Activated CD4-positive, alpha-beta T cell treated with anti-CD3 and anti-CD28 coated beads, Interleukin-2, Interleukin-4, amounts not matched to agents 100 ng/mL and 50 ng/mL, durations not matched to agents 16 hours and 8 hours (primary cell): ENCODE measurements around the gene OR2V2.
"Not testable (repeated sequence)": the region's sequence is repeated elsewhere in the genome, so short reads cannot be mapped to it uniquely, and the experiment has no call there.

Experiments
- DNase-seq: peaks from one replicate; pipeline ENCODE4 v3.0.0-alpha.2; 2020; ENCODE audit warnings: low spot score

The OR2V2 gene, protein sequence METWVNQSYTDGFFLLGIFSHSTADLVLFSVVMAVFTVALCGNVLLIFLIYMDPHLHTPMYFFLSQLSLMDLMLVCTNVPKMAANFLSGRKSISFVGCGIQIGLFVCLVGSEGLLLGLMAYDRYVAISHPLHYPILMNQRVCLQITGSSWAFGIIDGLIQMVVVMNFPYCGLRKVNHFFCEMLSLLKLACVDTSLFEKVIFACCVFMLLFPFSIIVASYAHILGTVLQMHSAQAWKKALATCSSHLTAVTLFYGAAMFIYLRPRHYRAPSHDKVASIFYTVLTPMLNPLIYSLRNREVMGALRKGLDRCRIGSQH

DNA sequence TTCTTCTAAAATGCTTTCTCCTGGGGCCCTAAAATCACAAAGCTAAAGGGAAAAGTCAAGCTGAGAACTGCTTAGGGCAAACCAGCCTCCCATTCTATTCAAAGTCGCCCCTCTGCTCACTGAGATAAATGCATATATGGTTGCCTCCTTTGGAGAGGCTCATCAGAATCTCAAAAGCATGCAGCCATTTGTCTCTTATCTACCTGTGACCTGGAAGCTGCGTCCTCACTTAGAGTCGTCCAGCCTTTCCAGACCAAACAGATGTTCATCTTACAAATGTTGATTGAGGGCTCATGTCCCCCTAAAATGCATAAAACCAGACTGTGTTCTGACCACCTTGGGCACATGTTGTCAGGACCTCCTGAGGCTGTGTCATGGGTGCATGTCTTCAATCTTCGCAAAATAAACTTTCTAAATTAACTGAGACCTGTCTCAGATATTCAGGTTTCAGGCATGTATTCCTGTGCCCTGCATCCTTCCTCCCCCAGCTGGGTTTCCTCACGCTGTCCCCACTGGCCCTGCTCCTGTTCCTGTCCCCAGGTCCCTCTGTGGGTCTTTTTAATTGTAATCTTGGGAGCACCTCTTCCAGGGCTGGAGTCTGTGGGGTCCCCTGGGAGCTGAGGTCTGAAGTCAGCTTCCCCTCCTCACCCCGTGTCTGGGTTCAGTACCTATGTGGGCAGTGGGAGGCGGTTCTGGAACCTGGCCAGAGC, at the start of gene OR2V2:
Gene OR2V2, plus strand, starts transcription at position 660 of the 710 bp plus-strand sequence. CDS start 7,357 bp downstream, outside the sequence.
- DNase-seq, result not testable (repeated sequence)

DNA sequence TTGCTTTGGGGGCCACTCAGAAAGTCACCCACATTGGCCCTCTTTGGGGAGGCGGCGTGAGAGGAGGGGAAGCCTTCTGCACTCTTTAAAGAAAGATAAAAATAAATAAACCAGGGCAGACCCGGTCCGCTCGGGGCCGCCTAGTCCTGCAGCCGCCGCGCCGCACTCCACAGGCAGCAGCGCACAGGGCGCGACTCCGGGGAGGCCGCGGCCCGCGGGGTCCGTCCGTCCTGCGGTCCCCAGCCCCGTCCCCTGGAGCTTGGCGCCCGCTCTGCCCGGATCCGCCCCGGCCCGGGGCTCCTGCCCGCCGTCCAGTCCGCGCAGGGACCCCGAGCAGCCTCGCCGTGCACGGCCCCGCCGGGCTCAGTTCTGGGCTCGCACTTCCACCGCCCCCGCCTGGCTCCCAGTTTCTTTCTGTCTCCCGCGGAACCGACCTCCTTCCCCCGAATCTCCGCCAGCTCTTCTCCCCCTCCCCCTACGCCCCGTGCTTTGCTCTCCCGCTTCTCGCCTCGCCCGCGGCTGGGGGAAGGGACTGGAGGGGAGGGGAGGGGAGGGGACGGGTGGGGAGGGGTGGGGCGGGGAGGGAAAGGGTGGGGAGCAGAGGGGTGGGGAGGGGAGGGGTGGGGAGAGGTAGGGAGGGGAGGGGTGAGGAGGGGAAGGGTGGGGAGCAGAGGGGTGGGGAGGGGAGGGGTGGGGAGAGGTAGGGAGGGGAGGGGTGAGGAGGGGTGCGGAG, 49.5 kb upstream of the OR2V2 start:
- DNase-seq, result not testable (repeated sequence)

DNA sequence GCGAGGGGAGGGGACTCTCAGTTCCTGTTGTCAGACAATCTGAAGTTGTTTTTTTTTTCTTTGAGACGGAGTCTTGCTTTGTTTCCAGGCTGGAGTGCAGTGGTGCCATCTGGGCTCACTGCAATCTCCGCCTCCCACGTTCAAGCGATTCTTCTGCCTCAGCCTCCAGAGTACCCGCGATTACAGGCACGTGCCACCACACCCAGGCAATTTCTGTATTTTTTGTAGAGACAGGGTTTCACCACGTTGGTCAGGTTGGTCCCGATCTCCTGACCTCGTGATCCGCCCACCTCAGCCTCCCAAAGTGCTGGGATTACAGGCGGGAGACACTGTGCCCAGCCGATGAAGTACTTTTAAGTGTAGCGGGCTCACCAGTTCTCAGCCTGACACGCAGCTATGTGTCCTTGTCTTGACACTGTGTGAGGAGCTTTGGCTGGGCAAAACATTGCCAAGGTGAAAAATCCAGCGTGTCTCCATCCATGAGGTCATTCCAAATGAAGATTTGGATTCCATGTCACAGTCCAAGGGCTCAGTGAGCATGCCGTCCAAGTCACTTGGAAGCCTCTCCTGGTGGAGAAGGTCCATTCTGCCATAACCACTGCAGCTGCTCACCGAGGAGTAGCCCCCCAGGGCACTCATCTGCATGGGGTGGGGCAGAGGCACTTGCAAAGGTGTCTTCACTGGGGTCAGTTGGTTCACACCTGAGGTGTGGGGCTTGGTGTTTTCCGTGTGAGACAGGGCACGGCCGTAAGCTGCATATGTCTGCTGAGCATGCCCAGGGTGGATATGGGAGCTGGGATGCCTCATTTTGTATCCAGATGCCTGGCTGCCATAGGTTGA, 48.4 kb upstream of the OR2V2 start:
- no peak for DNase-seq

DNA sequence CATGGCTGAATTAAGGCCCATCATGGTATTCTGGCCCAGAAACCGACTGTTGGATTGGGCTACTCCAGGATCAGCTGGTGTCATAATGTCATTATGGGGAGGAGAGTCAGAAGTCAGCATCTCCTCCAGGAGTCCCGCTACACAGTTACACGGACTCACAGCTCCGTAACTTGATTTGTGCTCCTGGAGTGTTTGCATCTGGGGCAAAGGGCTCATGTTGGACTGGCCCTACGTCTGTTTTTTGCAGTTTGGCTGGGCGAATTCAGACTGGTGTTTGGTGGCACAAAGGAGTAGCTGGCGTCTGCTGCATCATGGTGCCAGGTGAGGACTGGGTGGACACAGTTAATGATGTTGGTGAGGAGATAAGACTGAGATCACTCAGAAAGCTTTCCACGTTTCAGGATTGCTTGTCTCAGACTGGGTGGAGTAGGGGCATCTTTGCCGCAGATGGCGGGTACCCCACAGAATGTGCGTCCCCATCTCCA, 47.7 kb upstream of the OR2V2 start:
- no peak for DNase-seq

DNA sequence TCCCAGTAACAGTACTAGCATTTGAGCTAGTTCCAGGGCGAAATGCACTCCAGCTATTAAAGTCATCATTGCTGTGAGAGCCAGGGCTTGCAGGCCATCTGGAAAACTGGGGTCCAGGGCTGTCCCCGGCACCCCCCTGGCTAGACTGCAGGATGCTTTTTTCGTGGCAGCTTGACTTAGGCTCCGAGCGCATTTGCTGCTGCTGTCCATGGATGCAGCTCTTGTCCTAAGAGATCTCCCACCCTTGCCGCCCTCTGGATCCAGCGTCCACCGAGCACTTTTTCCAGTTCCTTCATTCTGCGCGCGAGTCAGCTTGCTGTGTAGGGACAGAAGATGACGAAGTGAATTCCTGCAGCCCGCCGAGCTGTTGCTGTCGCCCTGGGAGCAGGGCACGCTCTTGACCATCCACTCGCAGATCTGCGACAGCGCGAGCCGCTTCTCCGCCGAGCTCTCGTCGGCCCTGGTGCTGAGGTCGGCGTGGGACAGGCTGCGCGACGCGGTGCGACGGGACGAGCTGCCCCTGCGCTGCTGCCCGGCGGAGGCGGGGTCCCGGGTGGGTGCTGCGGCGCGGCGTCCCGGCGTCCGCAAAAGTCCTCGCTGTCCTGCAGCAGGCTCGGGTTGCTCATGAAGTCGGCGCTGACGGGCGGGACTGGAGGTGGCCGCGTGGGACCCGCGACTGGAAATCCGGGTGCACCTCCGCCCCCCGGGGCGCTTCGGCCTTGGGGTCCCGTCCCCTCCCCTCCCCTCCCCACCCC, 47.1 kb upstream of the OR2V2 start:
- no peak for DNase-seq

DNA sequence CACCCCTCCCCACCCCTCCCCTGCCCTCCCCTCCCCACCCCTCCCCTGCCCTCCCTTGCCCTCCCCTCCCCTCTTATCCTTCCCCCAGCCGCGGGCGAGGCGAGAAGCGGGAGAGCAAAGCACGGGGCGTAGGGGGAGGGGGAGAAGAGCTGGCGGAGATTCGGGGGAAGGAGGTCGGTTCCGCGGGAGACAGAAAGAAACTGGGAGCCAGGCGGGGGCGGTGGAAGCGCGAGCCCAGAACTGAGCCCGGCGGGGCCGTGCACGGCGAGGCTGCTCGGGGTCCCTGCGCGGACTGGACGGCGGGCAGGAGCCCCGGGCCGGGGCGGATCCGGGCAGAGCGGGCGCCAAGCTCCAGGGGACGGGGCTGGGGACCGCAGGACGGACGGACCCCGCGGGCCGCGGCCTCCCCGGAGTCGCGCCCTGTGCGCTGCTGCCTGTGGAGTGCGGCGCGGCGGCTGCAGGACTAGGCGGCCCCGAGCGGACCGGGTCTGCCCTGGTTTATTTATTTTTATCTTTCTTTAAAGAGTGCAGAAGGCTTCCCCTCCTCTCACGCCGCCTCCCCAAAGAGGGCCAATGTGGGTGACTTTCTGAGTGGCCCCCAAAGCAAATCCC, 46.2 kb upstream of the OR2V2 start:
- DNase-seq, result not testable (repeated sequence)

DNA sequence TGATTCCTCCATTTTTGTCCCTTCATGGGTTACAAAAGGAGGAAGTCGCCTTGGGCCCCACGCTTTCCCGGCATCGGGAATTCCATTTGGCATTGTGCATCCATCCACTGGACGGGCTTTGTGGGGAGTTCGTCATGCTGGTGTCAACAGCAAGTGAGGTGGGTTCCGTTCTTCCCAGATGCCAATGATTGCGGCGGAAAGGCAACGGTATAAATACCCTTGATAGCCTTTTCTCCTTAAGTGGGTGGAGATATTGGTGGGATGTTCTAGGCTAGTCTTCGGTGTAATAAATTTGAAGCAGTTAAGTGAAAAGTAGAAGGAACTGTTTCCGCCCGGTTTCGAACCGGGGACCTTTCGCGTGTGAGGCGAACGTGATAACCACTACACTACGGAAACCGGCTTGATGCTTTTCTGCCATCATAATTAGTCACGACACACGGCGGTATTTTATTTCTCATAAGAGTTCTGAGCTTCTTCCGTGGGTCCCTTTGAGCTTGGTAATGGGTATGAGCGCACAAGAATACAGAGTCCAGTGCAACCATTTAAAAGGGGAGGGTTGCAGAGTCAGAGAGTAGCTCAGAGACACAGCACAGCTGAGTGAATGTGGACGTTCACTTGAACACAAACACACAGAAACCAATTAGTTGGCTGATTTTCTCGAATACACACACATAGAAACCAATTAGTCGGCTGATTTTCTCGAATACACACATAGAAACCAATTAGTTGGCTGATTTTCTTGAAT, 45.3 kb upstream of the OR2V2 start:
- DNase-seq, result not testable (repeated sequence)

DNA sequence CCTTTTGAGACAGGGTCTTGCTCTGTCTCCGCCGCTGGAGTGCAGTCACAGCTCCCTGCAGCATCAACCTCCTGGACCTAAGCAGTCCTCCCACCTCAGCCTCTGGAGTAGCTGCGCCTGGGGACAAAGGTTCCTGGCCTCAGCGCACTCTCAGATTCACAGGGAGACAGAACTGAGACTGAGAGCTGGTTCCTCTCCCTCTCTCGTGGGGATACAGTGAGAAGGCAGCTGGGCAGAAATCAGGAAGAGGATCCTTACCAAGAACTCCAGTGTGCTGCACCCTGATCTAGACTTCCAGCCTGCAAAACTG, 43.2 kb upstream of the OR2V2 start:
- DNase-seq, result not testable (repeated sequence)

DNA sequence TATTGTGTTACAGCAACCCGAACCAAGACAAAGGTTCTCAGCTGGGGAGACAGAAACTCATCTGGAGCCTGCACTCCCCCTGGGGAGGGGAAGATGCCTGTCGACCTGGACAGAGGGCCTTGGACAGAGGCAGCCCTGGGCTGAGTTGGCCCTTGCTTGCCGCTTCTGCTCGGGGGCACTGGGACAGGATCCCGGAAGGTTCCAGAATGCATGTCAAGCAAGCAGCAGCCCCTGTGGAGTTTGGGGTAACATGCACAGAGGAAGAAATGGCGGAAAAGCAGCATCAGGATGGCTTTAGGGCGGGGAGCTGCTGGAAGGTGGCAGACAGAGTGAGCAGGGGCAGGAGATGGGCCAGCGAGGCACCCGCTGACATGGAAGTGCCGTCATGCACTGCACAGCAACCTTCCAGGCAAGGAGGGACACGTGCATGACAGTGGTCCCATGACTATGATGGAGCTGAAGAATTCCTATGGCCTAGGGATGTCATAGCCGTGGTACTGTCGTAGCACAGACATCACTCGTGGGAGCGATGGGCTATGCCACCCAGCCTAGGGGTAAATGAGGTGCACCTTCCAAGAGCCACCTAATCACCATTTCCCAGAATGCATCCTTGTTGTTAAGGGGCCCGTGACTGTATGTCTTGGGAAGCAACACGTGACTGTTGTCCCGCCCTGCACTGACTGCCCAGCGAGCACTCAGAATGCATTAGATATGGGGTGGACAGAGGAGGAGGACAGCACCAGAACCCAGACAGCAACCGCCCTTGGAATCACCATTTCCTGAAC, 42.6 kb upstream of the OR2V2 start:
- DNase-seq, result not testable (repeated sequence)

DNA sequence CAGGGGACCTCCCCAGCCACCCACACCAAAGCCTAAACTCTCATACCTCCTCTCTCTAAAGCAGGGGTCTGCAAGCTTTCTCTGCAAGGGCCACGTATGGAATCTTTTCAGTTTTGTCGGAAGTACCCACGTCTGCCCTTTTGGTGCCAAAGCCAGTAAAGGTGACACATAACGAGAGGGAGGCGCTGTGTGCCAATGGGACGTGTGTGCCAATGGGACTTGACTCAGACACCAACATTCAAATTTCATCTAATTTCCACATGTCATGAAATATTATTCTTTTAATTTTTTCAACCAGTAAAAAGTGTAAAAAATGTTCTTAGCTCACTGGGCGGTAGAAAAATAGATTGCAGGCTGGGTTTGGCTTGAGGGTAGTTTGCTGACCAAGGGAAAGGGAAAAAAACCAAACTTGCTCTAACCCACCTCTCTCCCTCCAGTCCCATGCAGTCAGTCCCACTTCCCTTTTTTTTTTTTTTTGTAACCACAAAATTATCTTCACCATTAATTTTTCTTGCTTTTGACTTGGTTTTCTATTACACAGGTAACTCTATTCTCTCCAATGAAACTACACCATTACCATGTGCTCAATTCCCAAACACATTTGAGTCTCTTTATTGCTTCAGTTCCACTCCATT, 41.9 kb upstream of the OR2V2 start:
- DNase-seq, result no peak

DNA sequence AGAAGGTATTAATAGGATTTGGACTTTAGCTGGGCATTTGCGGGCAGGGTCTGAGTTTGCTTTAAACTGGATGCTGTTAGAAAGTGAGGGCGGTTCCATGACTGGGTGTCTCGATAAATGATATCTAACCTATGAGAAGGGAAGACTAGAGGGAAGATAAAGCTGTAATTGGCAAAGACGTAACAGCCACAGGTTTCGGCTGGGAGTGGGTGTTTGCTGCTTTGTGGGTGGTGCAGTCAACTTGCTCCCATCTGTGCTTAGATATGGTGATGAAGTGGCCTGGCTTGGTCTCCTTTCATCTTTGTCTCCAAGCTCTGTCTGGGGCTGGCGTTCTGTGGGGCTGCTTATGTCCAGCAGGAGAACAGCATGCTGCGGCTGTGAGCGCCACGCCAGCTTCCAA, 39.7 kb upstream of the OR2V2 start:
- DNase-seq, result no peak

DNA sequence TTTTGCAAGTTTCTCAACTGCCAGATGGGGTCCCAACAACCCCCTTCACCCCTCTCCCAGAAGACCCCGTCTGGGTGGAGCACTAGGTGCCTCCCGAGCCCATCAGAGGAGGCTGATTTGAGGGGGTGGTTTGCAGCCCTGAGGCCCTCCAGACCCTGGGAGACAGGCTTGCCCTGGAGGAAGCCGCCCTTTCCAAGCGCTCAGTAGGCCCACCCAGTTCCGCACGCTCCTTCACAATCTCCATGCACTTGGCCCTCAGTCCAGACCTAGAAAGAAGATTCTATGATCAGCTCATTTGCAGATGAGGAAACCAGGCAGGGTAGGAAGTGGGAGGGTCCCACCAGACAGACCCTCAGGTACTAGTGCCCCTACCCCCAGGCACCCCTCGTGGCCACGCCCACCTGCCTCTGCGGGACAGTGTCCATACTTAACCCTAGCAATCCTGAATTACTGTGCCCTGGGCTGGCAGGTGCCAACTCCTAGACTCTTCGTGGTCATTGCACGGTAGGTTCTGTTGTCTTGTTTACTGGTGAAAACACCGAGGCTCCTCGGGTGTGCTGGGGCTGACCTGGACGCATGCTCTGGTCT, 38.7 kb upstream of the OR2V2 start:
- DNase-seq, result no peak

DNA sequence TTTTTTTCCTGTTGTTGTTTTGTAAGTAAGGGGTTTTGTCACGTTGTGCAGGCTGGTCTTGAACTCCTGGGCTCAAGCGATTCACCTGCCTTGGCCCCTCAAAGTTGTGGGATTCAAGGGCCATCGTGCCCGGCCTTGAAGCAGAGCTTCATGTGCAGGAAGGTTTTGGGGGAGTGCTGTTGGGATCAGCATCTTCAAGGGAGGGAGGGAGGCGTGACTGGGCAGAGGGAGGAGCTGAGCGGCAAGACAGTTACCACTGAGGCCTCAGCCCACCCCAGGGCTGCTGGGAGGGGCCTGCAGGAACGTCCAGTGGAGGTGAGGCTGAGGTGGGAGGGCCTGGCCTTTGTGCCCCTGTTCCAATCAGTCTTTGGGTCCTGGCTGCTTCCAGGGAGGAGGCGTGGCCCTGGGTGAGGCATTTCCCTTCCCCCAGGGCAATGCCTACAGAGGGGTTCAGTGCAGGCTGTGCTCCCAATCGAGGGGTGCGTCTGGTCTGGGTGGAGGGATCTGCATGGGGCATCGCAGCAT, 37.8 kb upstream of the OR2V2 start:
- no peak for DNase-seq

DNA sequence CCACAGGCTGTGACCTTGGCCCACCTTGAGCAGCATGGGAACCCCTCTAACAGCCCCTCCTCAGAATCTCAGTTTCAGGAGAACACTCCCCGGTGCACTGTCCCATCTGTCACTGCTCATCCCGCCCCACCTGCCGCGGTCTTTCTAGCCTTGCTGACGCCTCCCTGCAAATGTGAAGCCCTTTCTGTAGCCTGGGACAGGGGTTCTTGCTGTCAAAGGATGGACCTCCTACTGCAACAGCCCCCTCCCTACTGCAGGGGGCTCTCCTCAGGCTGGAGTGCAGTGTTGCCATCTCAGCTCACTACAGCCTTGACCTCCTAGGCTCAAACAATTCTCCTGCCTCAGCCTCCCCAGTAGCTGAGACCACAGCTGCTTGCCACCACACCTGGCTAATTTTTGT, 36.4 kb upstream of the OR2V2 start:
- no peak for DNase-seq

DNA sequence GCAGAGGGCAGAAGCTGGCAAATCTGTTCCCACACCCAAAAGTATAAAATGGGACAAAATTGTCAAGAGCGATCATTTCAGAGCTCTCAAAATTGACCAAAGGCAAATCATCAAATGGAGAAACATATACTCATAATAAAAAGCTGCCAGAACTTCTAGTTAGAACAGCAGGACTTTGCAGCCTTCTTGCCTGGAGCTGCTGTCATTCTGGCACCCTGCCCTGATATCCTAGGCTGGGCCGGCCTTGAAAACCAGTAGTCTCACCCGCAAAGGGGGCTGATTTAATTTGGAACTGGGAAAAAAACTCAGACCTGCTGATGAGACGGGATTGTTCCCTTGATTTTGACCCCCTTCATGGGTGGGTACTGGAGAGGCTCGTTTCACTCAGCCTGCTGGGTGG, 34.9 kb upstream of the OR2V2 start:
- DNase-seq, result no peak

DNA sequence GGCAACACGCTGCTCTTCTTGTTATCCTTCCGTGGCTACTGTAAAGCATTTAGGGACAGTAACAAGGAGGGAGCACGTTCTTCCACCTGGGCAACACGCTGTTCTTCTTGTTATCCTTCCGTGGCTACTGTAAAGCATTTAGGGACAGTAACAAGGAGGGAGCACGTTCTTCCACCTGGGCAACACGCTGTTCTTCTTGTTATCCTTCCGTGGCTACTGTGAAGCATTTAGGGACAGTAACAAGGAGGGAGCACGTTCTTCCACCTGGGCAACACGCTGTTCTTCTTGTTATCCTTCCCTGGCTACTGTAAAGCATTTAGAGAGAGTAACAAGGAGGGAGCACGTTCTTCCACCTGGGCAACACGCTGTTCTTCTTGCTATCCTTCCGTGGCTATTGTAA, 33.8 kb upstream of the OR2V2 start:
- not testable (repeated sequence) for DNase-seq

DNA sequence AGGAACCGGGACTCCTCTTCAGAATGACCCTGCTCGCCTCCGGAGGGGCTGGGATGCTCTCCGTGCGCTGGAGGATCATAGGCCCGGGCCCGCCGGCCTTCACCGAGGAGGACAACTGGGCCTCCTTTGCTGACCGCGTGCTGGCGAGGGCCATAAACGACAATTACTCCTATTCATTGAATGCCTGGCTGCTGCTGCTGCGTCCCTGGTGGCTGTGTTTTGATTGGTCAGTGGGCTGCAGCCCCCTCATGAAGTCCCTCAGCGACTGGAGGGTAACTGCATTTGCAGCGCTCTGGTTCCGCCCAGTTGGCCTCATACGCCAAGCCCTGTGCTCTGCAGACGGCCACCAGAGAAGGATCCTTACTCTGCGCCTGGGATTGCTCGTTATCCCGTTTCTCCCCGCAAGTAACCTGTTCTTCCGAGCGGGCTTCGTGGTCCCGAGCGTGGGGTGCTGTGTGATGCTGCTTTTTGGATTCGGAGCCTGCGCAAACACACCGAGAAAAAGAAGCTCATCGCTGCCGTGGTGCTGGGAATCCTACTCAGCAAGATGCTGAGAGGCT, 33.0 kb upstream of the OR2V2 start:
- no peak for DNase-seq
